PC-9 (cell line): ENCODE results near the gene AGBL4. TPM values are rescaled to one million over a fixed set of nuclear protein-coding genes. Genes with fewer than 3 reads are reported as not detected.

Source experiments
- BruUV-seq: library from RNA; stranded (reverse); fragments of 400-500 nt; replicated peaks from 2 replicates; lab custom pipeline; 2021; lab: Mats Ljungman, UMichigan
- CTCF ChIA-PET: fragments of 300-600 bp; sonication (Branson Sonifier 250); formaldehyde crosslinking; loops from one replicate; lab custom pipeline; 2022; ENCODE audit warnings: antibody characterized with exemption; lab: Charles Lee
- POLR2A ChIA-PET: fragments of 300-600 bp; sonication (Branson Sonifier 250); formaldehyde crosslinking; loops from one replicate; lab custom pipeline; 2022; ENCODE audit warnings: antibody characterized with exemption; ENCODE audit not compliant: unreplicated experiment; lab: Charles Lee
- DNase-seq, 2 experiments: peaks; one replicate each; pipeline versions ENCODE4 v3.0.0 to v3.0.0-alpha.2; 2015 to 2022; ENCODE audit warnings: mixed read lengths in 1 of 2
- H2AFZ ChIP-seq: fragments of 200-600 bp; sonication (generic); 2 replicates; pipeline ENCODE4 v1.8.1; 2017; ENCODE audit warnings: antibody characterized with exemption
- H3F3A ChIP-seq: fragments of 200-600 bp; sonication (generic); 2 replicates; pipeline ENCODE4 v1.8.1; 2017; ENCODE audit warnings: antibody characterized with exemption, mild to moderate bottlenecking, low read depth; ENCODE audit not compliant: insufficient read depth
- H3K27ac ChIP-seq: fragments of 200-600 bp; sonication (generic); 2 replicates; pipeline ENCODE4 v1.6.1; 2016; ENCODE audit warnings: mixed run types
- H3K27me3 ChIP-seq: fragments of 200-600 bp; sonication (generic); 2 replicates; pipeline ENCODE4 v1.6.1; 2016; ENCODE audit warnings: low read depth, mixed run types; ENCODE audit not compliant: insufficient read depth
- H3K36me3 ChIP-seq: fragments of 200-600 bp; sonication (generic); 2 replicates; pipeline ENCODE4 v1.6.1; 2016; ENCODE audit warnings: low read depth, mixed run types
- H3K4me1 ChIP-seq: fragments of 200-600 bp; sonication (generic); replicated peaks from 2 replicates; pipeline ENCODE4 v1.6.1; 2016; ENCODE audit warnings: mixed run types; ENCODE audit not compliant: insufficient read depth
- H3K4me2 ChIP-seq: fragments of 200-600 bp; sonication (generic); 2 replicates; pipeline ENCODE4 v1.6.1; 2017; ENCODE audit warnings: mixed run types
- H3K4me3 ChIP-seq: fragments of 200-600 bp; sonication (generic); 2 replicates; pipeline ENCODE4 v1.6.1; 2016; ENCODE audit warnings: mixed run types
- H3K79me2 ChIP-seq: fragments of 200-600 bp; sonication (generic); 2 replicates; pipeline ENCODE4 v1.6.1; 2017; ENCODE audit warnings: low read depth, mixed run types
- H3K9me2 ChIP-seq: fragments of 200-600 bp; sonication (generic); 2 replicates; pipeline ENCODE4 v1.8.1; 2017; ENCODE audit warnings: mild to moderate bottlenecking; ENCODE audit not compliant: insufficient read depth
- H3K9me3 ChIP-seq: fragments of 200-600 bp; sonication (generic); 2 replicates; pipeline ENCODE4 v1.8.1; 2016; ENCODE audit warnings: low read depth; ENCODE audit not compliant: insufficient read depth
- H4K20me1 ChIP-seq: fragments of 200-600 bp; sonication (generic); 2 replicates; pipeline ENCODE4 v1.8.1; 2017; ENCODE audit not compliant: insufficient read depth
- EZH2 ChIP-seq: fragments of 200-600 bp; sonication (generic); IDR thresholded peaks from 2 replicates; pipeline ENCODE4 v1.8.0; 2017; ENCODE audit warnings: antibody characterized with exemption, low read depth
- intact Hi-C: fragments of 100-400 bp; cut with micrococcal nuclease; formaldehyde crosslinking; loops from one replicate; pipeline ENCODE4 v1.10.0; 2022; ENCODE audit not compliant: unreplicated experiment
- total RNA-seq: library from RNA; stranded (reverse); gene quantifications from 2 replicates; pipeline ENCODE4 v1.2.3, GENCODE V29; 2021
- TF ChIP-seq, protein P1 (sequence below): fragments of 200-600 bp; sonication (generic); conservative IDR thresholded peaks from 2 replicates; pipeline ENCODE4 v1.6.1; 2017; ENCODE audit warnings: mixed run types, antibody characterized with exemption, mild to moderate bottlenecking, moderate library complexity

Gene AGBL4
- total RNA-seq, 1 experiment from 2014 or later, result not detected

GRCh38 chr1:48841461-48841860 is 1182.3 kb downstream of the AGBL4 start:
- Histone ChIP-seq H3F3A (no peaks in the 10 kb centered on the region), H3K9me3 (no peaks in the 10 kb centered on the region; the same call in 1 of the 2 replicates), H3K27ac (no peak overlapping the region), H3K27me3 (peaks cover 18% of the 10 kb centered on the region; the same call in 1 of the 2 replicates), H3K9me2 (no peaks in the 10 kb centered on the region; the same call in 1 of the 2 replicates), H3K36me3 (no peaks in the 10 kb centered on the region), H3K4me2 (no peak overlapping the region), H3K4me1 (no peaks in the 10 kb centered on the region), H4K20me1 (no peaks in the 10 kb centered on the region), H2AFZ (no peak overlapping the region), H3K79me2 (no peaks in the 10 kb centered on the region), H3K4me3 (no peak overlapping the region)
- no peak for DNase-seq
- POLR2A ChIA-PET, result interaction anchor here (0.6 kb wide), 1 partner anchor 50 kb away, joined by 3 read pairs; no protein-coding TSS in a partner anchor
- BruUV-seq, result no TSS peak
- CTCF ChIA-PET, result no interaction called here
- intact Hi-C loops, result no loop called here
- TF ChIP-seq EZH2, result no peak
- TF ChIP-seq, protein P1, sequence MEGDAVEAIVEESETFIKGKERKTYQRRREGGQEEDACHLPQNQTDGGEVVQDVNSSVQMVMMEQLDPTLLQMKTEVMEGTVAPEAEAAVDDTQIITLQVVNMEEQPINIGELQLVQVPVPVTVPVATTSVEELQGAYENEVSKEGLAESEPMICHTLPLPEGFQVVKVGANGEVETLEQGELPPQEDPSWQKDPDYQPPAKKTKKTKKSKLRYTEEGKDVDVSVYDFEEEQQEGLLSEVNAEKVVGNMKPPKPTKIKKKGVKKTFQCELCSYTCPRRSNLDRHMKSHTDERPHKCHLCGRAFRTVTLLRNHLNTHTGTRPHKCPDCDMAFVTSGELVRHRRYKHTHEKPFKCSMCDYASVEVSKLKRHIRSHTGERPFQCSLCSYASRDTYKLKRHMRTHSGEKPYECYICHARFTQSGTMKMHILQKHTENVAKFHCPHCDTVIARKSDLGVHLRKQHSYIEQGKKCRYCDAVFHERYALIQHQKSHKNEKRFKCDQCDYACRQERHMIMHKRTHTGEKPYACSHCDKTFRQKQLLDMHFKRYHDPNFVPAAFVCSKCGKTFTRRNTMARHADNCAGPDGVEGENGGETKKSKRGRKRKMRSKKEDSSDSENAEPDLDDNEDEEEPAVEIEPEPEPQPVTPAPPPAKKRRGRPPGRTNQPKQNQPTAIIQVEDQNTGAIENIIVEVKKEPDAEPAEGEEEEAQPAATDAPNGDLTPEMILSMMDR, result no peak

GRCh38 chr1:48831120-48831978 is 1192.4 kb downstream of the AGBL4 start:
- H2AFZ ChIP-seq, result no peak overlapping the region
- H3K27me3 ChIP-seq, result peaks cover 4% of the 10 kb centered on the region; the same call in 1 of the 2 replicates
- H3F3A ChIP-seq, result no peaks in the 10 kb centered on the region
- no peaks in the 10 kb centered on the region for H3K36me3 ChIP-seq
- no TSS peak for BruUV-seq
- no peak overlapping the region for H3K4me2 ChIP-seq
- H3K9me3 ChIP-seq, result no peaks in the 10 kb centered on the region
- ChIA-PET CTCF (no interaction called here), POLR2A (no interaction called here)
- H3K27ac ChIP-seq, result no peak overlapping the region
- no peak overlapping the region for H3K4me3 ChIP-seq
- no peaks in the 10 kb centered on the region for H3K4me1 ChIP-seq
- no peaks in the 10 kb centered on the region for H3K79me2 ChIP-seq
- H3K9me2 ChIP-seq, result no peaks in the 10 kb centered on the region
- intact Hi-C loops, result no loop called here
- no peaks in the 10 kb centered on the region for H4K20me1 ChIP-seq
- no peak for DNase-seq
- TF ChIP-seq EZH2, result no peak
- TF ChIP-seq, protein P1, result no peak

GRCh38 chr1:48830715-48831114 is 1193.0 kb downstream of the AGBL4 start:
- BruUV-seq, result no TSS peak
- no peaks in the 10 kb centered on the region for H3K79me2 ChIP-seq
- no peaks in the 10 kb centered on the region for H3K4me1 ChIP-seq
- H3K9me2 ChIP-seq, result no peaks in the 10 kb centered on the region
- no peak overlapping the region for H2AFZ ChIP-seq
- no peak overlapping the region for H3K4me2 ChIP-seq
- H4K20me1 ChIP-seq, result no peaks in the 10 kb centered on the region
- no peaks in the 10 kb centered on the region for H3K36me3 ChIP-seq
- H3K9me3 ChIP-seq, result no peaks in the 10 kb centered on the region
- DNase-seq, result no peak
- H3K4me3 ChIP-seq, result no peak overlapping the region
- intact Hi-C loops, result no loop called here
- no peaks in the 10 kb centered on the region for H3F3A ChIP-seq
- ChIA-PET CTCF (no interaction called here), POLR2A (no interaction called here)
- peaks cover 4% of the 10 kb centered on the region; the same call in 1 of the 2 replicates for H3K27me3 ChIP-seq
- TF ChIP-seq, protein P1, result no peak
- no peak for TF ChIP-seq EZH2
- no peak overlapping the region for H3K27ac ChIP-seq
